K562 (cell line): ENCODE results near the gene SPEG. TPM values are rescaled to one million over a fixed set of nuclear protein-coding genes. Genes with fewer than 3 reads are reported as not detected.

ENCODE experiments used
- GABPA ChIP-seq: fragments of 200-800 bp; sonication (Bioruptor generic); conservative IDR thresholded peaks from 2 replicates; pipeline ENCODE4 v1.6.1; 2016; ENCODE audit warnings: low read depth, missing genetic modification characterization, missing compliant biosample characterization
- PCBP2 ChIP-seq: fragments of 200-400 bp; formaldehyde crosslinking; IDR thresholded peaks from 2 replicates; pipeline ENCODE4 v1.6.1; 2018; ENCODE audit warnings: low read length, low read depth, mild to moderate bottlenecking, moderate library complexity; ENCODE audit not compliant: poor library complexity, severe bottlenecking
- PHB2 ChIP-seq: fragments of 450-650 bp; IDR thresholded peaks from 2 replicates; pipeline ENCODE4 v1.6.1; 2017; ENCODE audit warnings: low read depth
- PYGO2 ChIP-seq: fragments of 450-650 bp; IDR thresholded peaks from 2 replicates; pipeline ENCODE4 v1.6.1; 2016; ENCODE audit warnings: mild to moderate bottlenecking, missing genetic modification characterization, moderate library complexity, missing compliant biosample characterization
- SIN3A ChIP-seq, 2 experiments: fragments of 150-350 bp in 1 of 2; IDR thresholded peaks; 2 replicates each; pipeline ENCODE4 v1.6.1; 2011 to 2016; ENCODE audit warnings: borderline replicate concordance in 2 of 2, low read depth in 2 of 2, low read length in 2 of 2, mild to moderate bottlenecking in 2 of 2, moderate library complexity in 2 of 2; ENCODE audit not compliant: control insufficient read depth in 1 of 2
- TEAD4 ChIP-seq, 2 experiments: sonication (generic) in 1 of 2; formaldehyde crosslinking in 1 of 2; IDR thresholded peaks; 2 replicates each; pipeline versions ENCODE4 v1.6.1 to v1.8.0; 2012 to 2022; ENCODE audit warnings: borderline replicate concordance in 1 of 2, inconsistent platforms in 1 of 2, low read length in 1 of 2, mild to moderate bottlenecking in 1 of 2, missing genetic modification reagents in 1 of 2
- TRIM28 ChIP-seq: fragments of 450-650 bp; IDR thresholded peaks from 2 replicates; pipeline ENCODE4 v1.6.1; 2017
- ZNF212 ChIP-seq: fragments of 450-650 bp; formaldehyde crosslinking; IDR thresholded peaks from 2 replicates; pipeline ENCODE4 v1.4.0; 2020; ENCODE audit warnings: mild to moderate bottlenecking
- ZNF584 ChIP-seq: fragments of 200-800 bp; sonication (Bioruptor generic); IDR thresholded peaks from 2 replicates; pipeline ENCODE4 v1.6.1; 2016; ENCODE audit warnings: low read depth, mild to moderate bottlenecking, missing genetic modification characterization, missing compliant biosample characterization
- ZNF766 ChIP-seq: fragments of 200-800 bp; sonication (Bioruptor generic); conservative IDR thresholded peaks from 2 replicates; pipeline ENCODE4 v1.6.1; 2016; ENCODE audit warnings: missing genetic modification characterization, missing compliant biosample characterization
- polyA plus RNA-seq, 8 experiments: library from polyadenylated mRNA; depleted of rRNA in 4 of 8; stranded (reverse) in 5 of 8; unstranded in 3 of 8; fragments of >200 nt; fragmentation: Nextera tagmentation in 2 of 8; fragmentation: Illumina TruSeq in 1 of 8; extraction: Ambion mirVana in 2 of 8; extraction: Trizol in 1 of 8; gene quantifications; 2 replicates each; pipeline versions ENCODE4 v1.2.1 to v1.2.3, GENCODE V29; 2011 to 2014; ENCODE audit warnings: inconsistent platforms in 1 of 8, missing spikeins in 1 of 8
- total RNA-seq, 7 experiments: library from RNA; depleted of rRNA in 6 of 7; stranded (reverse); fragments of >200 nt in 6 of 7; fragmentation: Illumina TruSeq in 2 of 7; extraction: Trizol in 2 of 7; gene quantifications; 2 replicates each; pipeline versions ENCODE4 v1.2.1 to v1.2.3, GENCODE V29; 2011 to 2021; ENCODE audit warnings: low replicate concordance in 1 of 7
- TF ChIP-seq, protein P1 (sequence below): fragments of 250-450 bp; sonication (Bioruptor Pico); IDR thresholded peaks from 2 replicates; pipeline ENCODE4 v1.5.0; 2021
- TF ChIP-seq, protein P2 (sequence below): fragments of 250-450 bp; sonication (Bioruptor Pico); IDR thresholded peaks from 2 replicates; pipeline ENCODE4 v1.8.0; 2022; ENCODE audit warnings: inconsistent platforms
- TF ChIP-seq, protein P3 (sequence below): fragments of 200-800 bp; sonication (Bioruptor generic); IDR thresholded peaks from 2 replicates; pipeline ENCODE4 v1.6.1; 2016; ENCODE audit warnings: missing genetic modification characterization, missing compliant biosample characterization
- TF ChIP-seq, protein P4 (sequence below): fragments of 450-650 bp; IDR thresholded peaks from 2 replicates; pipeline ENCODE4 v1.6.1; 2018; ENCODE audit not compliant: partially characterized antibody

The SPEG gene
- total and polyA plus RNA-seq, 9 of the 15 experiments (the other 6 are each of a cell fraction or from before 2014, with no cell fraction given): 0.49 to 8.7 (median 3.0) TPM

DNA sequence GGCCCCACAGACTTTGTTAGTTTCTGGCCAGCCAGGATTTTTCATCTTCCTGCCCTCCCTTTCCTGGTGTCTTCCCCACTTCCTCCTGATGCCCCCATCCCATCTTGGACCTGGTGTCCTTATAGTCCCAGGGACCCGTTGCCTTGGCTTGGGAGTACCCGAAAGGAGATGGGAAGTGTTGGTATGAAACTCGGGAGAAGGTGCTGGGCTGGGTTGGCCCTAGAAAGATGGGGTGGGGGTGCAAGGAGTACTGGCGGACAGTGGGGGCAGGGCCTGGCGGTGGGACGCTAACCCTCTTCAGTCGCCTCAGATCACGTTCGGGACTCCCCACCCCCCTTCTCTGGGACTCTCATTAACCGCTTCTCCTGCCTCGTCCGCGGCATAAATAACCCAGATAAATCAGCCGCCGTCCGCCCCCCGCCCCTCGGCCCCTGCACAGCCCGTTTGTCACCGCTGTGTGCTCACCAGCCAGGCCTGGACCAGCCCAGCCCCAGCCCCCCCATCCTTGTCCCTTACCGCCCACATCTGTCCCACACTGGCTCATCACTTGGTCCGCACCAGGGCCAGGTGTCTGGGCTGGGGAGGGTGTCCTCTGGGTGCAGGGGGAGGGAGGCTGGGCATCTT lies 76.0 kb downstream of the SPEG start (continued):
- TF ChIP-seq GABPA (0 out of 2 replicates have a peak, but pooled peaks have one; percentile 4), PHB2 (no peak), ZNF212 (CRISPR knock-in tag) (no peak), SIN3A (IDR thresholded peaks at IDR 0.05; ENCODE audit: borderline replicate concordance in 2 of 2, control insufficient read depth in 1 of 2, low read depth in 2 of 2, low read length in 2 of 2) (no peak), PYGO2 (tag) (no peak), ZNF584 (CRISPR knock-in tag) (no peak), TRIM28 (no peak), PCBP2 (no peak), TEAD4 (IDR thresholded peaks at IDR 0.05; ENCODE audit: low read length) (no peak), TEAD4 (CRISPR knock-in tag; IDR thresholded peaks at IDR 0.05; ENCODE audit: borderline replicate concordance) (no peak), ZNF766 (CRISPR knock-in tag) (no peak)
- TF ChIP-seq, protein P1, sequence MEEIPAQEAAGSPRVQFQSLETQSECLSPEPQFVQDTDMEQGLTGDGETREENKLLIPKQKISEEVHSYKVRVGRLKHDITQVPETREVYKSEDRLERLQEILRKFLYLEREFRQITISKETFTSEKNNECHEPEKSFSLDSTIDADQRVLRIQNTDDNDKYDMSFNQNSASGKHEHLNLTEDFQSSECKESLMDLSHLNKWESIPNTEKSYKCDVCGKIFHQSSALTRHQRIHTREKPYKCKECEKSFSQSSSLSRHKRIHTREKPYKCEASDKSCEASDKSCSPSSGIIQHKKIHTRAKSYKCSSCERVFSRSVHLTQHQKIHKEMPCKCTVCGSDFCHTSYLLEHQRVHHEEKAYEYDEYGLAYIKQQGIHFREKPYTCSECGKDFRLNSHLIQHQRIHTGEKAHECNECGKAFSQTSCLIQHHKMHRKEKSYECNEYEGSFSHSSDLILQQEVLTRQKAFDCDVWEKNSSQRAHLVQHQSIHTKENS (CRISPR knock-in tag): no peak
- TF ChIP-seq, protein P2, sequence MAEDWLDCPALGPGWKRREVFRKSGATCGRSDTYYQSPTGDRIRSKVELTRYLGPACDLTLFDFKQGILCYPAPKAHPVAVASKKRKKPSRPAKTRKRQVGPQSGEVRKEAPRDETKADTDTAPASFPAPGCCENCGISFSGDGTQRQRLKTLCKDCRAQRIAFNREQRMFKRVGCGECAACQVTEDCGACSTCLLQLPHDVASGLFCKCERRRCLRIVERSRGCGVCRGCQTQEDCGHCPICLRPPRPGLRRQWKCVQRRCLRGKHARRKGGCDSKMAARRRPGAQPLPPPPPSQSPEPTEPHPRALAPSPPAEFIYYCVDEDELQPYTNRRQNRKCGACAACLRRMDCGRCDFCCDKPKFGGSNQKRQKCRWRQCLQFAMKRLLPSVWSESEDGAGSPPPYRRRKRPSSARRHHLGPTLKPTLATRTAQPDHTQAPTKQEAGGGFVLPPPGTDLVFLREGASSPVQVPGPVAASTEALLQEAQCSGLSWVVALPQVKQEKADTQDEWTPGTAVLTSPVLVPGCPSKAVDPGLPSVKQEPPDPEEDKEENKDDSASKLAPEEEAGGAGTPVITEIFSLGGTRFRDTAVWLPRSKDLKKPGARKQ (CRISPR knock-in tag): no peak
- TF ChIP-seq, protein P3, sequence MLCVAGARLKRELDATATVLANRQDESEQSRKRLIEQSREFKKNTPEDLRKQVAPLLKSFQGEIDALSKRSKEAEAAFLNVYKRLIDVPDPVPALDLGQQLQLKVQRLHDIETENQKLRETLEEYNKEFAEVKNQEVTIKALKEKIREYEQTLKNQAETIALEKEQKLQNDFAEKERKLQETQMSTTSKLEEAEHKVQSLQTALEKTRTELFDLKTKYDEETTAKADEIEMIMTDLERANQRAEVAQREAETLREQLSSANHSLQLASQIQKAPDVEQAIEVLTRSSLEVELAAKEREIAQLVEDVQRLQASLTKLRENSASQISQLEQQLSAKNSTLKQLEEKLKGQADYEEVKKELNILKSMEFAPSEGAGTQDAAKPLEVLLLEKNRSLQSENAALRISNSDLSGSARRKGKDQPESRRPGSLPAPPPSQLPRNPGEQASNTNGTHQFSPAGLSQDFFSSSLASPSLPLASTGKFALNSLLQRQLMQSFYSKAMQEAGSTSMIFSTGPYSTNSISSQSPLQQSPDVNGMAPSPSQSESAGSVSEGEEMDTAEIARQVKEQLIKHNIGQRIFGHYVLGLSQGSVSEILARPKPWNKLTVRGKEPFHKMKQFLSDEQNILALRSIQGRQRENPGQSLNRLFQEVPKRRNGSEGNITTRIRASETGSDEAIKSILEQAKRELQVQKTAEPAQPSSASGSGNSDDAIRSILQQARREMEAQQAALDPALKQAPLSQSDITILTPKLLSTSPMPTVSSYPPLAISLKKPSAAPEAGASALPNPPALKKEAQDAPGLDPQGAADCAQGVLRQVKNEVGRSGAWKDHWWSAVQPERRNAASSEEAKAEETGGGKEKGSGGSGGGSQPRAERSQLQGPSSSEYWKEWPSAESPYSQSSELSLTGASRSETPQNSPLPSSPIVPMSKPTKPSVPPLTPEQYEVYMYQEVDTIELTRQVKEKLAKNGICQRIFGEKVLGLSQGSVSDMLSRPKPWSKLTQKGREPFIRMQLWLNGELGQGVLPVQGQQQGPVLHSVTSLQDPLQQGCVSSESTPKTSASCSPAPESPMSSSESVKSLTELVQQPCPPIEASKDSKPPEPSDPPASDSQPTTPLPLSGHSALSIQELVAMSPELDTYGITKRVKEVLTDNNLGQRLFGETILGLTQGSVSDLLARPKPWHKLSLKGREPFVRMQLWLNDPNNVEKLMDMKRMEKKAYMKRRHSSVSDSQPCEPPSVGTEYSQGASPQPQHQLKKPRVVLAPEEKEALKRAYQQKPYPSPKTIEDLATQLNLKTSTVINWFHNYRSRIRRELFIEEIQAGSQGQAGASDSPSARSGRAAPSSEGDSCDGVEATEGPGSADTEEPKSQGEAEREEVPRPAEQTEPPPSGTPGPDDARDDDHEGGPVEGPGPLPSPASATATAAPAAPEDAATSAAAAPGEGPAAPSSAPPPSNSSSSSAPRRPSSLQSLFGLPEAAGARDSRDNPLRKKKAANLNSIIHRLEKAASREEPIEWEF: no peak
- TF ChIP-seq, protein P4, sequence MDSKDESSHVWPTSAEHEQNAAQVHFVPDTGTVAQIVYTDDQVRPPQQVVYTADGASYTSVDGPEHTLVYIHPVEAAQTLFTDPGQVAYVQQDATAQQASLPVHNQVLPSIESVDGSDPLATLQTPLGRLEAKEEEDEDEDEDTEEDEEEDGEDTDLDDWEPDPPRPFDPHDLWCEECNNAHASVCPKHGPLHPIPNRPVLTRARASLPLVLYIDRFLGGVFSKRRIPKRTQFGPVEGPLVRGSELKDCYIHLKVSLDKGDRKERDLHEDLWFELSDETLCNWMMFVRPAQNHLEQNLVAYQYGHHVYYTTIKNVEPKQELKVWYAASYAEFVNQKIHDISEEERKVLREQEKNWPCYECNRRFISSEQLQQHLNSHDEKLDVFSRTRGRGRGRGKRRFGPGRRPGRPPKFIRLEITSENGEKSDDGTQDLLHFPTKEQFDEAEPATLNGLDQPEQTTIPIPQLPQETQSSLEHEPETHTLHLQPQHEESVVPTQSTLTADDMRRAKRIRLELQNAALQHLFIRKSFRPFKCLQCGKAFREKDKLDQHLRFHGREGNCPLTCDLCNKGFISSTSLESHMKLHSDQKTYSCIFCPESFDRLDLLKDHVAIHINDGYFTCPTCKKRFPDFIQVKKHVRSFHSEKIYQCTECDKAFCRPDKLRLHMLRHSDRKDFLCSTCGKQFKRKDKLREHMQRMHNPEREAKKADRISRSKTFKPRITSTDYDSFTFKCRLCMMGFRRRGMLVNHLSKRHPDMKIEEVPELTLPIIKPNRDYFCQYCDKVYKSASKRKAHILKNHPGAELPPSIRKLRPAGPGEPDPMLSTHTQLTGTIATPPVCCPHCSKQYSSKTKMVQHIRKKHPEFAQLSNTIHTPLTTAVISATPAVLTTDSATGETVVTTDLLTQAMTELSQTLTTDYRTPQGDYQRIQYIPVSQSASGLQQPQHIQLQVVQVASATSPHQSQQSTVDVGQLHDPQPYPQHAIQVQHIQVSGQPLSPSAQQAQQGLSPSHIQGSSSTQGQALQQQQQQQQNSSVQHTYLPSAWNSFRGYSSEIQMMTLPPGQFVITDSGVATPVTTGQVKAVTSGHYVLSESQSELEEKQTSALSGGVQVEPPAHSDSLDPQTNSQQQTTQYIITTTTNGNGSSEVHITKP: no peak
